A549 (cell line): ENCODE data around the gene SAMMSON. TPM values are rescaled to one million over a fixed set of nuclear protein-coding genes. Genes with fewer than 3 reads are reported as not detected.

Experiments
- ATAC-seq, 2 experiments: fragments of 200-7000 bp in 1 of 2; fragments of >200 bp in 1 of 2; cut with Nextera tagmentation in 1 of 2; cut with Tn5 transposase in 1 of 2; 3 replicates each; pipeline versions ENCODE4 v1.8.0 to v1.9.1; 2018 to 2020; ENCODE audit warnings: mild to moderate bottlenecking in 1 of 2, moderate library complexity in 1 of 2
- CTCF ChIA-PET: fragments of 300-600 bp; sonication (Branson Sonifier 250); formaldehyde crosslinking; extraction: SDS; loops from one replicate; lab custom pipeline; 2021; ENCODE audit warnings: antibody characterized with exemption, inconsistent platforms; lab: Yijun Ruan, JAX
- POLR2A ChIA-PET: fragments of 350-600 bp; formaldehyde crosslinking; extraction: SDS; loops from one replicate; lab custom pipeline; 2021; ENCODE audit warnings: antibody characterized with exemption, inconsistent platforms; lab: Yijun Ruan, JAX
- DNase-seq, 2 experiments: peaks; one replicate each; pipeline versions ENCODE4 v3.0.0 to v3.0.0-alpha.2; 2011 to 2016; ENCODE audit warnings: low read depth in 1 of 2, low spot score in 1 of 2
- FAIRE-seq: peaks from 2 replicates; lab custom pipeline; 2011; peaks lifted over from hg19 to GRCh38; lab: Jason Lieb, UNC
- H3K27ac ChIP-seq, 2 experiments: fragments of >200 bp; sonication (Bioruptor Twin); formaldehyde crosslinking; 3 replicates each; pipeline ENCODE4 v1.5.1; 2016 to 2017
- H3K4me1 ChIP-seq: fragments of >200 bp; sonication (Bioruptor Twin); formaldehyde crosslinking; 3 replicates; pipeline ENCODE4 v1.6.1; 2016
- H3K4me2 ChIP-seq: fragments of >200 bp; sonication (Bioruptor Twin); formaldehyde crosslinking; 3 replicates; pipeline ENCODE4 v1.6.1; 2016
- H3K4me3 ChIP-seq: fragments of >200 bp; sonication (Bioruptor Twin); formaldehyde crosslinking; 3 replicates; pipeline ENCODE4 v1.5.1; 2016
- H3K9me3 ChIP-seq: fragments of >200 bp; sonication (Bioruptor Twin); formaldehyde crosslinking; 3 replicates; pipeline ENCODE4 v1.6.1; 2016
- CBX8 ChIP-seq: fragments of 200-600 bp; sonication (generic); IDR thresholded peaks from 2 replicates; pipeline ENCODE4 v1.6.1; 2016
- CHD2 ChIP-seq: fragments of 150-350 bp; IDR thresholded peaks from 2 replicates; pipeline ENCODE4 v1.6.1; 2014; ENCODE audit warnings: low read length; ENCODE audit not compliant: partially characterized antibody
- CHD4 ChIP-seq: fragments of 200-600 bp; sonication (generic); IDR thresholded peaks from 2 replicates; pipeline ENCODE4 v1.6.1; 2016; ENCODE audit warnings: antibody characterized with exemption, mild to moderate bottlenecking, borderline replicate concordance
- EHMT2 ChIP-seq: fragments of 200-600 bp; sonication (generic); IDR thresholded peaks from 2 replicates; pipeline ENCODE4 v1.6.1; 2016; ENCODE audit warnings: antibody characterized with exemption, low read depth, mild to moderate bottlenecking, moderate library complexity
- FOSB ChIP-seq: fragments of 250-450 bp; sonication (Bioruptor Pico); IDR thresholded peaks from 2 replicates; pipeline ENCODE4 v1.5.0; 2020; ENCODE audit warnings: mild to moderate bottlenecking, moderate library complexity
- FOXS1 ChIP-seq: fragments of 250-450 bp; sonication (Bioruptor Pico); IDR thresholded peaks from 2 replicates; pipeline ENCODE4 v1.5.0; 2020; ENCODE audit warnings: mild to moderate bottlenecking, moderate library complexity
- GATA3 ChIP-seq: IDR thresholded peaks from 2 replicates; pipeline ENCODE4 v1.6.1; 2012; ENCODE audit warnings: borderline replicate concordance
- HDAC2 ChIP-seq: fragments of 200-600 bp; sonication (generic); IDR thresholded peaks from 2 replicates; pipeline ENCODE4 v1.6.1; 2016
- HOXA7 ChIP-seq: fragments of 250-450 bp; sonication (Bioruptor Pico); IDR thresholded peaks from 2 replicates; pipeline ENCODE4 v1.5.0; 2020; ENCODE audit warnings: mild to moderate bottlenecking, moderate library complexity
- HOXB5 ChIP-seq: fragments of 250-450 bp; sonication (Bioruptor Pico); IDR thresholded peaks from 2 replicates; pipeline ENCODE4 v1.5.0; 2020; ENCODE audit warnings: mild to moderate bottlenecking, moderate library complexity
- KDM5A ChIP-seq: fragments of 200-600 bp; sonication (generic); IDR thresholded peaks from 2 replicates; pipeline ENCODE4 v1.6.1; 2016; ENCODE audit warnings: antibody characterized with exemption, mild to moderate bottlenecking
- NFE2L2 ChIP-seq: fragments of 150-350 bp; conservative IDR thresholded peaks from 2 replicates; pipeline ENCODE4 v1.6.1; 2014; ENCODE audit warnings: low read length
- NR3C1 ChIP-seq: fragments of >200 bp; sonication (Bioruptor Twin); formaldehyde crosslinking; IDR thresholded peaks from 3 replicates; pipeline ENCODE4 v1.6.1; 2017
- POLR2A ChIP-seq: IDR thresholded peaks from 2 replicates; pipeline ENCODE4 v1.6.1; 2012; ENCODE audit warnings: mild to moderate bottlenecking, low read length
- RARB ChIP-seq: fragments of 250-450 bp; sonication (Bioruptor Pico); IDR thresholded peaks from 2 replicates; pipeline ENCODE4 v1.8.0; 2021; ENCODE audit warnings: mild to moderate bottlenecking, moderate library complexity
- RFX5 ChIP-seq: fragments of 450-650 bp; IDR thresholded peaks from 2 replicates; pipeline ENCODE4 v1.7.1; 2014; ENCODE audit warnings: antibody characterized with exemption, mild to moderate bottlenecking, moderate library complexity
- ZC3H11A ChIP-seq: fragments of 450-650 bp; IDR thresholded peaks from 2 replicates; pipeline ENCODE4 v1.6.1; 2014; ENCODE audit warnings: antibody characterized with exemption, mild to moderate bottlenecking
- WGBS: methylation state at CpG from one replicate; pipeline ENCODE4 v1.1.6; 2017; ENCODE audit errors: missing lambda C conversion rate; 5-methylcytosine and 5-hydroxymethylcytosine counted together
- polyA plus RNA-seq, 4 experiments: library from polyadenylated mRNA; depleted of rRNA in 3 of 4; stranded (reverse); fragments of >200 nt; fragmentation: RNase III in 1 of 4; extraction: RNeasy Plus Mini Kit Qiagen cat#74134 plus additional on column Dnase treatment in 1 of 4; gene quantifications; 2 replicates in 3 of 4; 3 replicates in 1 of 4; pipeline ENCODE4 v1.2.3, GENCODE V29; 2011 to 2017
- TF ChIP-seq, protein P1 (sequence below): fragments of 200-600 bp; sonication (generic); IDR thresholded peaks from 2 replicates; pipeline ENCODE4 v1.6.1; 2016; ENCODE audit warnings: antibody characterized with exemption, mild to moderate bottlenecking, moderate library complexity
- TF ChIP-seq, protein P2 (sequence below): fragments of >200 bp; sonication (Bioruptor Twin); formaldehyde crosslinking; IDR thresholded peaks from 2 replicates; pipeline ENCODE4 v1.6.1; 2016
- TF ChIP-seq, protein P3 (sequence below): fragments of 150-350 bp; IDR thresholded peaks from 2 replicates; pipeline ENCODE4 v1.6.1; 2014; ENCODE audit warnings: low read depth, mild to moderate bottlenecking, low read length
- TF ChIP-seq, protein P4 (sequence below): IDR thresholded peaks from 2 replicates; pipeline ENCODE4 v1.6.1; 2012
- TF ChIP-seq, protein P5 (sequence below): fragments of 450-650 bp; IDR thresholded peaks from 2 replicates; pipeline ENCODE4 v1.6.1; 2014; ENCODE audit warnings: antibody characterized with exemption
- TF ChIP-seq, protein P6 (sequence below): fragments of 250-450 bp; sonication (Bioruptor Pico); IDR thresholded peaks from 2 replicates; pipeline ENCODE4 v1.5.0; 2020; ENCODE audit warnings: low read depth, mild to moderate bottlenecking, moderate library complexity
- TF ChIP-seq, protein P7 (sequence below): IDR thresholded peaks from 2 replicates; pipeline ENCODE4 v1.6.1; 2012

Gene SAMMSON
- polyA plus RNA-seq, 2 of the 4 experiments (the other 2 are of a cell fraction) = not detected

DNA sequence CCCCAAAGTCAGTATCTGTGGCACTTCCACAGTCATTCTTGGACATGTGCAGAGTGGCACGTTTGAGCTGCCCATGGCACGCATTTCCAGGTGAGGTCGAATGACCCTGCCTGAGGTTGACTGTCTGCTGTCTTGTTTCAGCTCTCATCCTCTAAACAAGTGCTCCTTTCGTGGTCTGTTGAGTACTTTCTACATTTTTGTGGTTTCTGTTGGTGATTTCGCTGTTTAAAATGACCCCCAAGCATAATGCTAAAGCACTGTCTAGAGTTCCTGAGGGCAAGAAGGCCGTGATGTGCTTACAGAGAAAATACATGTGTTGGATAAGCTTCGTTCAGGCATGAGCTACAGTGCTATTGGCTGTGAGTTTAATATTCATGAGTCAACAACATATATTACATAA is 40.0 kb upstream of the SAMMSON start:
- DNase-seq (no peak), ATAC-seq (no peak), FAIRE-seq (no peak)
- no peak overlapping the region for H3K27ac ChIP-seq
- ChIA-PET POLR2A (no interaction called here), CTCF (no interaction called here)
- no peak for TF ChIP-seq CBX8
- no peak for TF ChIP-seq NFE2L2
- TF ChIP-seq, protein P1, sequence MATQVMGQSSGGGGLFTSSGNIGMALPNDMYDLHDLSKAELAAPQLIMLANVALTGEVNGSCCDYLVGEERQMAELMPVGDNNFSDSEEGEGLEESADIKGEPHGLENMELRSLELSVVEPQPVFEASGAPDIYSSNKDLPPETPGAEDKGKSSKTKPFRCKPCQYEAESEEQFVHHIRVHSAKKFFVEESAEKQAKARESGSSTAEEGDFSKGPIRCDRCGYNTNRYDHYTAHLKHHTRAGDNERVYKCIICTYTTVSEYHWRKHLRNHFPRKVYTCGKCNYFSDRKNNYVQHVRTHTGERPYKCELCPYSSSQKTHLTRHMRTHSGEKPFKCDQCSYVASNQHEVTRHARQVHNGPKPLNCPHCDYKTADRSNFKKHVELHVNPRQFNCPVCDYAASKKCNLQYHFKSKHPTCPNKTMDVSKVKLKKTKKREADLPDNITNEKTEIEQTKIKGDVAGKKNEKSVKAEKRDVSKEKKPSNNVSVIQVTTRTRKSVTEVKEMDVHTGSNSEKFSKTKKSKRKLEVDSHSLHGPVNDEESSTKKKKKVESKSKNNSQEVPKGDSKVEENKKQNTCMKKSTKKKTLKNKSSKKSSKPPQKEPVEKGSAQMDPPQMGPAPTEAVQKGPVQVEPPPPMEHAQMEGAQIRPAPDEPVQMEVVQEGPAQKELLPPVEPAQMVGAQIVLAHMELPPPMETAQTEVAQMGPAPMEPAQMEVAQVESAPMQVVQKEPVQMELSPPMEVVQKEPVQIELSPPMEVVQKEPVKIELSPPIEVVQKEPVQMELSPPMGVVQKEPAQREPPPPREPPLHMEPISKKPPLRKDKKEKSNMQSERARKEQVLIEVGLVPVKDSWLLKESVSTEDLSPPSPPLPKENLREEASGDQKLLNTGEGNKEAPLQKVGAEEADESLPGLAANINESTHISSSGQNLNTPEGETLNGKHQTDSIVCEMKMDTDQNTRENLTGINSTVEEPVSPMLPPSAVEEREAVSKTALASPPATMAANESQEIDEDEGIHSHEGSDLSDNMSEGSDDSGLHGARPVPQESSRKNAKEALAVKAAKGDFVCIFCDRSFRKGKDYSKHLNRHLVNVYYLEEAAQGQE = no peak
- no peak for TF ChIP-seq KDM5A
- TF ChIP-seq POLR2A = no peak
- no peak for TF ChIP-seq ZC3H11A
- TF ChIP-seq CHD2 = no peak
- no peak for TF ChIP-seq HDAC2
- no peak for TF ChIP-seq EHMT2
- TF ChIP-seq, protein P2, sequence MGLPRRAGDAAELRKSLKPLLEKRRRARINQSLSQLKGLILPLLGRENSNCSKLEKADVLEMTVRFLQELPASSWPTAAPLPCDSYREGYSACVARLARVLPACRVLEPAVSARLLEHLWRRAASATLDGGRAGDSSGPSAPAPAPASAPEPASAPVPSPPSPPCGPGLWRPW = no peak
- TF ChIP-seq, protein P3, sequence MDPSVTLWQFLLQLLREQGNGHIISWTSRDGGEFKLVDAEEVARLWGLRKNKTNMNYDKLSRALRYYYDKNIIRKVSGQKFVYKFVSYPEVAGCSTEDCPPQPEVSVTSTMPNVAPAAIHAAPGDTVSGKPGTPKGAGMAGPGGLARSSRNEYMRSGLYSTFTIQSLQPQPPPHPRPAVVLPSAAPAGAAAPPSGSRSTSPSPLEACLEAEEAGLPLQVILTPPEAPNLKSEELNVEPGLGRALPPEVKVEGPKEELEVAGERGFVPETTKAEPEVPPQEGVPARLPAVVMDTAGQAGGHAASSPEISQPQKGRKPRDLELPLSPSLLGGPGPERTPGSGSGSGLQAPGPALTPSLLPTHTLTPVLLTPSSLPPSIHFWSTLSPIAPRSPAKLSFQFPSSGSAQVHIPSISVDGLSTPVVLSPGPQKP = no peak
- TF ChIP-seq, protein P4, sequence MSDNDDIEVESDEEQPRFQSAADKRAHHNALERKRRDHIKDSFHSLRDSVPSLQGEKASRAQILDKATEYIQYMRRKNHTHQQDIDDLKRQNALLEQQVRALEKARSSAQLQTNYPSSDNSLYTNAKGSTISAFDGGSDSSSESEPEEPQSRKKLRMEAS = no peak
- TF ChIP-seq FOXS1 (CRISPR knock-in tag) = no peak
- TF ChIP-seq RFX5 = no peak
- H3K4me2 ChIP-seq = no peak overlapping the region
- no peak overlapping the region for H3K4me3 ChIP-seq
- H3K9me3 ChIP-seq = no peaks in the 10 kb centered on the region
- H3K4me1 ChIP-seq = no peaks in the 10 kb centered on the region
- WGBS = 87% methylated on average over 7 of the region's 7 CpGs

DNA sequence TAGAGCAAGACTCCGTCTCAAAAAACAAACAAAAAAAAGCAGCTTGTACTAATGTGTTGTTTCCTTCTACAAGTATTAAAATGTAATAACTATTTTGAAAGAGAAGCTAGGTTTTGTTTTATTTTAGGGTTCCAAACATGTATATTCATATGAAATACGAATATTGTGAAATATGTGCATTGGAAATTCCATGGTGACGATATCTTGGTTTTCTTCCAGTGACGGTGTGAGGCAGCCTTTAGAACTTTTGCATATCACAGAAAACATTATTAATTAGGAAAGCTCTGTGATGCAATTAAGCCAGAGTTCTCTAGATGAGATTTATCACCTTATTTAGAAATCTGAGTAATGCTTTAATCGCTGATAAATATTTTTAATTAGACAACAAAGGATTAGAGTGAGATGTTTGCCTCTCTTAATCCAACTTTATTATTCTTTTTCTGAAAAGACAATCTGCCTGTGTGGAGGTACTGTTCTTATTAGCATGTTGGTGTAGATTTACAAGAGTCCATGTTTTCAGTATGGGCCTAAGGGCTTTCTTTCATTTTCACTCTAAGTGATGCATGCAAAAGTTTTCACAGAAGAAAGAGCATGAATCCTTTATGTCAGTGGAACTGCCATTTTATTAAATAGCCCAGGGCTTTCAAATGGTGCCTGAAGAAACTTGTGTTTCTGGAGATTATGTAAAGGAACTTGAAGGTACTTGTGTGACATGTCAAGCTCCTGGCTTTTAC is 37.7 kb upstream of the SAMMSON start:
- Histone ChIP-seq H3K4me3 (no peak overlapping the region), H3K27ac (no peak overlapping the region), H3K4me2 (no peak overlapping the region), H3K9me3 (no peaks in the 10 kb centered on the region), H3K4me1 (no peaks in the 10 kb centered on the region)
- DNase-seq = no peak
- ATAC-seq = no peak
- ChIA-PET CTCF (interaction anchor here (0.6 to 1.3 kb wide), 5 partner anchors 10 to 270 kb away, joined by 3 to 4 read pairs (median 3); no protein-coding TSS in a partner anchor), POLR2A (no interaction called here)
- whole genome bisulfite sequencing = 91% methylated on average over 5 of the region's 5 CpGs
- FAIRE-seq = no peak
- TF ChIP-seq, protein P5, sequence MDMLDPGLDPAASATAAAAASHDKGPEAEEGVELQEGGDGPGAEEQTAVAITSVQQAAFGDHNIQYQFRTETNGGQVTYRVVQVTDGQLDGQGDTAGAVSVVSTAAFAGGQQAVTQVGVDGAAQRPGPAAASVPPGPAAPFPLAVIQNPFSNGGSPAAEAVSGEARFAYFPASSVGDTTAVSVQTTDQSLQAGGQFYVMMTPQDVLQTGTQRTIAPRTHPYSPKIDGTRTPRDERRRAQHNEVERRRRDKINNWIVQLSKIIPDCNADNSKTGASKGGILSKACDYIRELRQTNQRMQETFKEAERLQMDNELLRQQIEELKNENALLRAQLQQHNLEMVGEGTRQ = no peak
- TF ChIP-seq NR3C1 (no peak), RARB (CRISPR knock-in tag) (no peak), FOXS1 (CRISPR knock-in tag) (no peak), HOXA7 (CRISPR knock-in tag) (no peak), CHD4 (no peak), FOSB (CRISPR knock-in tag) (no peak), HDAC2 (no peak), GATA3 (no peak), KDM5A (no peak), CBX8 (no peak), HOXB5 (CRISPR knock-in tag) (no peak)
- TF ChIP-seq, protein P6, sequence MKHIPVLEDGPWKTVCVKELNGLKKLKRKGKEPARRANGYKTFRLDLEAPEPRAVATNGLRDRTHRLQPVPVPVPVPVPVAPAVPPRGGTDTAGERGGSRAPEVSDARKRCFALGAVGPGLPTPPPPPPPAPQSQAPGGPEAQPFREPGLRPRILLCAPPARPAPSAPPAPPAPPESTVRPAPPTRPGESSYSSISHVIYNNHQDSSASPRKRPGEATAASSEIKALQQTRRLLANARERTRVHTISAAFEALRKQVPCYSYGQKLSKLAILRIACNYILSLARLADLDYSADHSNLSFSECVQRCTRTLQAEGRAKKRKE (CRISPR knock-in tag) = no peak
- TF ChIP-seq, protein P2 = no peak
- TF ChIP-seq, protein P7, sequence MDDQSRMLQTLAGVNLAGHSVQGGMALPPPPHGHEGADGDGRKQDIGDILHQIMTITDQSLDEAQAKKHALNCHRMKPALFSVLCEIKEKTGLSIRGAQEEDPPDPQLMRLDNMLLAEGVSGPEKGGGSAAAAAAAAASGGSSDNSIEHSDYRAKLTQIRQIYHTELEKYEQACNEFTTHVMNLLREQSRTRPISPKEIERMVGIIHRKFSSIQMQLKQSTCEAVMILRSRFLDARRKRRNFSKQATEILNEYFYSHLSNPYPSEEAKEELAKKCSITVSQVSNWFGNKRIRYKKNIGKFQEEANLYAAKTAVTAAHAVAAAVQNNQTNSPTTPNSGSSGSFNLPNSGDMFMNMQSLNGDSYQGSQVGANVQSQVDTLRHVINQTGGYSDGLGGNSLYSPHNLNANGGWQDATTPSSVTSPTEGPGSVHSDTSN = no peak
- TF ChIP-seq, protein P1 = no peak
